ENCODE data around the gene RCL1. TPM values are rescaled to one million over a fixed set of nuclear protein-coding genes. Genes with fewer than 3 reads are reported as not detected.
A peak's percentile ranks its signal among the peaks of the same experiment; 100 is the strongest.

Gene RCL1
- total RNA-seq, 1 experiment from 2014 or later = 34.4 TPM

DNA sequence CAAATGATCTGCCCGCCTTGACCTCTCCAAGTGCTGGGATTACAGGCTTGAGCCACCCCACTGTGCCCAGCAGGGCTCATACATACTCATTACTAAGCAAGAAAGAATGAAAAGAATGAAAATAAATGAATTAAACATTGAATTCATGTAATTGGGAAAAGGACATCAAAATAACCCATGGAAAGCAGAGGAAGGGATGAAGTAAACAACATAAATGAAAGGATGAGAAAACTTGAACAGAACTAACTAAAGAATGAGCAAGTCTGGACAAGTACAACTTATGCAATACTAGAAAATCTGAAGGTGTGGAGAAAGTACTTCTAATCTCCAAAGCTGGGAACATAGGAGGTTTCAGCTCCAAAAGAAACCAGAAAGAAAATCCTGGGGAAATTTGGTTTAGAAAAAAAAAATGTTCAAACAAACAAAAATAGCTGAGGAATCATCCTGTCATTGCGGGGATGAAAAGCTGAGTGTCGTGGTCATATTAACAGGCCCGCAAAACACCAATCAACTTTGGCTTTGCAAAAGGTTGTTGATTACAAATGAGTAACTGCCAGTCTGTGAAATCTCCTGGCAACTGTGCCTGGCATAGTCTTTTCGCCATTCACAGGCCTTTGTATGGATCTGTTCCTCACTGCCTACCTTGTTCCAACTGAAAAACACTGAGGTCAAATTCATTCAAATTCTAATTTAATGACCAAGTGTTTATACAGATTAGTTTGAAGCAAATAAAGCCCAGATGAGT, 49.4 kb upstream of the RCL1 start:
- no peak overlapping the region for H3K4me2 ChIP-seq (ENCODE audit: insufficient read depth, insufficient read length, low read length)
- H4K91ac ChIP-seq (ENCODE audit: insufficient read length, low read depth, low read length) = no peak overlapping the region
- no peak overlapping the region for H3K23ac ChIP-seq (ENCODE audit: insufficient read length, low read depth, low read length)
- H3K79me2 ChIP-seq (ENCODE audit: insufficient read depth, low read length) = no peaks in the 10 kb centered on the region; the same call in 1 of the 2 replicates
- no peaks in the 10 kb centered on the region for H3K9me3 Mint-ChIP-seq
- no peak overlapping the region for H3K18ac ChIP-seq (ENCODE audit: insufficient read length, low read depth, low read length)
- peaks cover 10% of the 10 kb centered on the region; the same call in 1 of the 2 replicates for H3K4me1 ChIP-seq (ENCODE audit: insufficient read depth, low read length)
- peak overlapping the region in 2 of 3 experiments; percentile 40 to 56; a peak in 4 of 7 replicates for H3K27ac Mint-ChIP-seq
- TF ChIP-seq, protein P1, sequence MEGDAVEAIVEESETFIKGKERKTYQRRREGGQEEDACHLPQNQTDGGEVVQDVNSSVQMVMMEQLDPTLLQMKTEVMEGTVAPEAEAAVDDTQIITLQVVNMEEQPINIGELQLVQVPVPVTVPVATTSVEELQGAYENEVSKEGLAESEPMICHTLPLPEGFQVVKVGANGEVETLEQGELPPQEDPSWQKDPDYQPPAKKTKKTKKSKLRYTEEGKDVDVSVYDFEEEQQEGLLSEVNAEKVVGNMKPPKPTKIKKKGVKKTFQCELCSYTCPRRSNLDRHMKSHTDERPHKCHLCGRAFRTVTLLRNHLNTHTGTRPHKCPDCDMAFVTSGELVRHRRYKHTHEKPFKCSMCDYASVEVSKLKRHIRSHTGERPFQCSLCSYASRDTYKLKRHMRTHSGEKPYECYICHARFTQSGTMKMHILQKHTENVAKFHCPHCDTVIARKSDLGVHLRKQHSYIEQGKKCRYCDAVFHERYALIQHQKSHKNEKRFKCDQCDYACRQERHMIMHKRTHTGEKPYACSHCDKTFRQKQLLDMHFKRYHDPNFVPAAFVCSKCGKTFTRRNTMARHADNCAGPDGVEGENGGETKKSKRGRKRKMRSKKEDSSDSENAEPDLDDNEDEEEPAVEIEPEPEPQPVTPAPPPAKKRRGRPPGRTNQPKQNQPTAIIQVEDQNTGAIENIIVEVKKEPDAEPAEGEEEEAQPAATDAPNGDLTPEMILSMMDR (conservative IDR thresholded peaks at IDR 0.05) = no peak
- no peak overlapping the region for H4K8ac ChIP-seq (replicated peaks; ENCODE audit: insufficient read length, low read depth, low read length)
- no peaks in the 10 kb centered on the region for H3K9me3 ChIP-seq (ENCODE audit: control insufficient read depth, low read depth, low read length)
- no peak overlapping the region for H2BK12ac ChIP-seq (ENCODE audit: insufficient read length, low read depth, low read length)
- no peak overlapping the region for H3K9ac ChIP-seq (ENCODE audit: extremely low read depth, insufficient read length, low read length)
- no peaks in the 10 kb centered on the region for H3K79me1 ChIP-seq (ENCODE audit: insufficient read depth, low read depth, low read length, poor library complexity, severe bottlenecking)
- no peak overlapping the region for H2AFZ ChIP-seq (ENCODE audit: low read length)
- H2BK20ac ChIP-seq (ENCODE audit: low read depth, low read length, poor library complexity, severe bottlenecking) = no peak overlapping the region
- DNase-seq = no peak
- peaks cover 0 to 3% (median 0%) of the 10 kb centered on the region in 3 experiments; a peak in 4 of 7 replicates for H3K36me3 Mint-ChIP-seq (ENCODE audit: insufficient read depth in 1 of 3, low read depth in 3 of 3)
- no peak overlapping the region for H2BK120ac ChIP-seq (ENCODE audit: low read depth, low read length, poor library complexity, severe bottlenecking)
- H3K4me1 Mint-ChIP-seq = peaks cover 29 to 36% of the 10 kb centered on the region in 2 experiments
- WGBS (ENCODE audit: extremely low coverage, insufficient read length, low lambda C conversion rate) = no CpG with 5 or more reads among the region's 5 CpGs
- H3K56ac ChIP-seq (ENCODE audit: insufficient read length, low read depth, low read length) = no peak overlapping the region
- H3K27me3 ChIP-seq (ENCODE audit: insufficient read depth, low read length) = no peaks in the 10 kb centered on the region
- no peak overlapping the region for H3K4ac ChIP-seq (ENCODE audit: low read depth, low read length)
- H2BK5ac ChIP-seq (ENCODE audit: insufficient read length, low read length) = no peak overlapping the region
- no peaks in the 10 kb centered on the region for H4K20me1 ChIP-seq (ENCODE audit: control insufficient read depth, insufficient read depth, insufficient read length)
- no peak overlapping the region for H3K14ac ChIP-seq (ENCODE audit: insufficient read depth, low read length)
- no peak overlapping the region for H2AK5ac ChIP-seq (ENCODE audit: insufficient read length, low read length)
- H4K5ac ChIP-seq (ENCODE audit: insufficient read length, low read depth, low read length) = no peak overlapping the region
- peaks cover 11% of the 10 kb centered on the region for H3K23me2 ChIP-seq (ENCODE audit: insufficient read length, low read depth, low read length, poor library complexity, severe bottlenecking)
- no peak overlapping the region for H3T11ph ChIP-seq (ENCODE audit: low read length)
- H3K4me3 Mint-ChIP-seq = peak overlapping the region; percentile 12 to 18; a peak in 4 of 5 replicates
- H3K27me3 Mint-ChIP-seq (ENCODE audit: low read depth) = no peaks in the 10 kb centered on the region
- no peak overlapping the region for H2BK15ac ChIP-seq (ENCODE audit: low read depth, low read length)
- H3K27ac ChIP-seq (ENCODE audit: insufficient read length, low read depth, low read length) = no peak overlapping the region
